Caco-2 (cell line): ENCODE data around the gene RBPJL. TPM values are rescaled to one million over a fixed set of nuclear protein-coding genes. Genes with fewer than 3 reads are reported as not detected.

Source experiments
- BruUV-seq: library from RNA; stranded (reverse); fragments of 400-500 nt; replicated peaks from 2 replicates; lab custom pipeline; 2021; lab: Mats Ljungman, UMichigan
- CTCF ChIA-PET: fragments of 300-600 bp; sonication (Branson Sonifier 250); formaldehyde crosslinking; loops from one replicate; lab custom pipeline; 2022; ENCODE audit warnings: antibody characterized with exemption; lab: Charles Lee
- POLR2A ChIA-PET: fragments of 300-600 bp; sonication (Branson Sonifier 250); formaldehyde crosslinking; loops from one replicate; lab custom pipeline; 2022; ENCODE audit warnings: antibody characterized with exemption; lab: Charles Lee
- DNase-seq, 2 experiments: peaks; one replicate each; pipeline versions ENCODE4 v3.0.0 to v3.0.0-alpha.2; 2020 to 2022
- H3K27me3 ChIP-seq: replicated peaks from 2 replicates; pipeline ENCODE4 v1.6.0; 2011; ENCODE audit warnings: low read length; ENCODE audit not compliant: control insufficient read depth, insufficient read depth
- H3K36me3 ChIP-seq: 2 replicates; pipeline ENCODE4 v1.5.1; 2011; ENCODE audit warnings: low read length; ENCODE audit not compliant: control insufficient read depth, insufficient read depth
- H3K4me1 ChIP-seq: fragments of 250-450 bp; sonication (Bioruptor Pico); 2 replicates; pipeline ENCODE4 v1.5.1; 2020; ENCODE audit warnings: mild to moderate bottlenecking
- H3K4me3 ChIP-seq: 2 replicates; pipeline ENCODE4 v1.5.1; 2011; ENCODE audit warnings: low read depth, mild to moderate bottlenecking, control low read depth, low read length
- H3K9me3 ChIP-seq: fragments of 250-450 bp; sonication (Bioruptor Pico); 2 replicates; pipeline ENCODE4 v1.5.1; 2020; ENCODE audit warnings: mild to moderate bottlenecking, moderate library complexity
- H3K27ac Mint-ChIP-seq: one replicate; pipeline ENCODE4 v1.8.0; 2022; ENCODE audit warnings: mixed read lengths; ENCODE audit not compliant: unreplicated experiment
- H3K27me3 Mint-ChIP-seq: one replicate; pipeline ENCODE4 v1.8.0; 2022; ENCODE audit warnings: mixed read lengths; ENCODE audit not compliant: insufficient read depth, unreplicated experiment
- H3K36me3 Mint-ChIP-seq: one replicate; pipeline ENCODE4 v1.8.0; 2022; ENCODE audit warnings: mild to moderate bottlenecking, mixed read lengths; ENCODE audit not compliant: insufficient read depth, unreplicated experiment
- H3K4me1 Mint-ChIP-seq: one replicate; pipeline ENCODE4 v1.8.0; 2022; ENCODE audit warnings: low read depth, mixed read lengths; ENCODE audit not compliant: unreplicated experiment
- H3K4me3 Mint-ChIP-seq: one replicate; pipeline ENCODE4 v1.8.0; 2022; ENCODE audit warnings: mild to moderate bottlenecking, moderate library complexity, mixed read lengths; ENCODE audit not compliant: unreplicated experiment
- H3K9me3 Mint-ChIP-seq: one replicate; pipeline ENCODE4 v1.8.0; 2022; ENCODE audit warnings: mixed read lengths; ENCODE audit not compliant: unreplicated experiment
- CTCF ChIP-seq, 2 experiments: fragments of 200-600 bp in 1 of 2; IDR thresholded peaks; 1 replicate in 1 of 2; 2 replicates in 1 of 2; pipeline versions ENCODE4 v1.5.1 to v1.8.0; 2011 to 2022; ENCODE audit warnings: antibody characterized with exemption in 1 of 2, control low read depth in 1 of 2, inconsistent platforms in 1 of 2, low read depth in 1 of 2, low read length in 1 of 2, mild to moderate bottlenecking in 1 of 2, moderate library complexity in 1 of 2; ENCODE audit not compliant: insufficient read depth in 1 of 2, severe bottlenecking in 1 of 2, unreplicated experiment in 1 of 2
- intact Hi-C: fragments of 100-400 bp; cut with micrococcal nuclease; formaldehyde crosslinking; loops from one replicate; pipeline ENCODE4 v1.10.0; 2022; ENCODE audit not compliant: unreplicated experiment
- total RNA-seq: library from RNA; stranded (reverse); gene quantifications from 2 replicates; pipeline ENCODE4 v1.2.3, GENCODE V29; 2022

The RBPJL gene
- total RNA-seq, 1 experiment from 2014 or later, result not detected

DNA sequence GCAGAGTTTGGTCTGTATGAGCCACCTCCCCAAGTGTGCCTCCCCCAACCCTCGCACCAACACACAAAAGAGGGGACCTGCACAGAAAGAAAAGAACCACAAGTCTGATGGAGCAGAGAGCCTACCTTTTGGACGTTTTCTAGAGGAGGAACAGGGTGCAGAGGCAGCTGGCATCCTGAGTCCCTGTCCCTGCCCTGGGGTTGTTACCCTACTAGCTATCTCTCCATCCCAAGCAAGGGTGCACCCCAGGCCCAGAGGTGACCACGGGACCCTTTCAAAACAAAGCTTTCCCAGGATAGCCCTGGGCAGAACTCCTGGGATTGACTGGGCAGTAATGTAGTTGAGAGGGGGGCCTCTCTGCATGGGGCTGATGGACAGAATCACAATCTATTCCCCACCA lies 11.2 kb downstream of the RBPJL start:
- no peak overlapping the region for H3K4me3 ChIP-seq
- no TSS peak for BruUV-seq
- H3K4me1 Mint-ChIP-seq, result no peaks in the 10 kb centered on the region
- POLR2A ChIA-PET, result no interaction called here
- H3K27me3 ChIP-seq, result no peaks in the 10 kb centered on the region; the same call in 1 of the 2 replicates
- DNase-seq, result no peak
- CTCF ChIA-PET, result interaction anchor here (0.9 to 7.4 kb wide), 10 partner anchors 9 to 453 kb away, joined by 3 to 278 read pairs (median 8); partner anchors contain the start of genes MATN4 and SYS1
- H3K36me3 ChIP-seq, result no peaks in the 10 kb centered on the region
- no peak overlapping the region for H3K27ac Mint-ChIP-seq
- no peaks in the 10 kb centered on the region for H3K4me1 ChIP-seq
- H3K9me3 ChIP-seq, result no peaks in the 10 kb centered on the region
- no peak for TF ChIP-seq CTCF (IDR thresholded peaks at IDR 0.05; ENCODE audit: insufficient read depth in 1 of 2, low read depth in 1 of 2, low read length in 1 of 2, severe bottlenecking in 1 of 2, unreplicated experiment in 1 of 2)
- no peaks in the 10 kb centered on the region for H3K9me3 Mint-ChIP-seq
- H3K4me3 Mint-ChIP-seq, result no peak overlapping the region
- no peaks in the 10 kb centered on the region for H3K36me3 Mint-ChIP-seq
- peaks cover 7% of the 10 kb centered on the region for H3K27me3 Mint-ChIP-seq
- intact Hi-C loops, result loop anchor here (10.0 kb wide), 1 partner anchor 307 kb away; the partner anchor contains the start of gene WFDC10A

DNA sequence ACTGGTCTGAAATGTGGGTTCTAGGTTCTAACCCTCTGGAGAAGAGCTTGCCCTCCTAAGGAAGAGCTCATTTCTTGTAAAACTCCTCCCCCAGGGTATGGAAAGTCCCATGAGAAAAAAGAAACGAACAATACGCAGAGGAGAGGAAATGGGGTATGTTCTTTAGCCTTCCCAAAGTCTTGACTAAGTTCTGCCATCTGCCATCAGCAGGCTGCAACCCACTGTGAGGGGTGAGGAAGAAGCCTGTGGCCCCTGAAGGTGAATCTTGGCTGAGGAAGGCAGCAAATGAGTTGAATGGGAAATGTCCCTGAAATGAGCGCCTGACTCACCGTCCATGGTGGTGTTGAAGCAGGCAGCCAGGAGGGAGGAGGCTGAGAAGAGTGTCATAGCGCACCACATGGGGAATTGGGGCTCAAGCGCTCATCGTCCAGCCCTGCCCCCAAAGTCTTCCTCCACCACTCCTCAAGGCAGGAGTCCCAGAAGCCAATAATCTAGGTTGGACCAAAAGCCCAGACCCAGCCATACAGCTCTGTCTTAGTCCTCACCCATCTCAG lies 11.8 kb downstream of the RBPJL start:
- TF ChIP-seq CTCF (IDR thresholded peaks at IDR 0.05; ENCODE audit: insufficient read depth in 1 of 2, low read depth in 1 of 2, low read length in 1 of 2, severe bottlenecking in 1 of 2, unreplicated experiment in 1 of 2), result no peak
- Mint-ChIP-seq H3K27ac (no peak overlapping the region), H3K36me3 (peaks cover under 1% of the 10 kb centered on the region), H3K9me3 (no peaks in the 10 kb centered on the region), H3K4me1 (no peaks in the 10 kb centered on the region), H3K4me3 (no peak overlapping the region), H3K27me3 (peaks cover 7% of the 10 kb centered on the region)
- Histone ChIP-seq H3K4me1 (no peaks in the 10 kb centered on the region), H3K4me3 (no peak overlapping the region), H3K27me3 (no peaks in the 10 kb centered on the region; the same call in 1 of the 2 replicates), H3K9me3 (no peaks in the 10 kb centered on the region), H3K36me3 (no peaks in the 10 kb centered on the region)
- BruUV-seq, result no TSS peak
- CTCF ChIA-PET, result interaction anchor here (0.6 to 7.4 kb wide), 25 partner anchors 10 to 820 kb away, joined by 3 to 278 read pairs (median 4); partner anchors contain the start of genes MATN4, PIGT, SYS1 and WFDC3
- POLR2A ChIA-PET, result interaction anchor here (0.6 to 0.7 kb wide), 5 partner anchors 45 to 453 kb away, joined by 3 to 6 read pairs (median 4); partner anchors contain the start of gene WFDC2
- intact Hi-C loops, result loop anchor here (10.0 kb wide), 1 partner anchor 306 kb away; the partner anchor contains the start of gene WFDC10A
- DNase-seq, result no peak

- POLR2A ChIA-PET, result interaction anchor here (0.6 to 0.7 kb wide), 5 partner anchors 44 to 452 kb away, joined by 3 to 6 read pairs (median 4); partner anchors contain the start of gene WFDC2
- intact Hi-C loops, result loop anchor here (1.0 to 10.0 kb wide), 5 partner anchors 118 to 452 kb away; partner anchors contain the start of gene WFDC10A
- Mint-ChIP-seq H3K4me3 (no peak overlapping the region), H3K4me1 (no peaks in the 10 kb centered on the region), H3K27ac (no peak overlapping the region), H3K36me3 (peaks cover 5% of the 10 kb centered on the region), H3K9me3 (no peaks in the 10 kb centered on the region), H3K27me3 (peaks cover 7% of the 10 kb centered on the region)
- no TSS peak for BruUV-seq
- Histone ChIP-seq H3K36me3 (no peaks in the 10 kb centered on the region), H3K9me3 (no peaks in the 10 kb centered on the region), H3K4me3 (no peak overlapping the region), H3K4me1 (no peaks in the 10 kb centered on the region), H3K27me3 (no peaks in the 10 kb centered on the region; the same call in 1 of the 2 replicates)
- TF ChIP-seq CTCF (IDR thresholded peaks at IDR 0.05; ENCODE audit: insufficient read depth in 1 of 2, low read depth in 1 of 2, low read length in 1 of 2, severe bottlenecking in 1 of 2, unreplicated experiment in 1 of 2), result no peak
- DNase-seq, result no peak
- CTCF ChIA-PET, result interaction anchor here (0.6 to 7.4 kb wide), 25 partner anchors 10 to 623 kb away, joined by 3 to 278 read pairs (median 4); partner anchors contain the start of genes MATN4, PIGT, SYS1 and WFDC3
Measured at GRCh38 chr20:45318948-45319347, 12.3 kb downstream of the RBPJL start.
